GM12878 (cell line): ENCODE results near the gene IKZF1.

Experiments used
- CHD1 ChIP-seq: IDR thresholded peaks from 2 replicates; pipeline ENCODE4 v1.6.1; 2012; ENCODE audit warnings: low read depth, low read length, improper control_type of control experiment
- FOXM1 ChIP-seq: IDR thresholded peaks from 2 replicates; pipeline ENCODE4 v1.6.1; 2012; ENCODE audit warnings: low read depth, mild to moderate bottlenecking, inconsistent platforms, low read length, moderate library complexity
- MXI1 ChIP-seq: fragments of 150-350 bp; IDR thresholded peaks from 2 replicates; pipeline ENCODE4 v1.6.1; 2011; ENCODE audit warnings: low read depth, mild to moderate bottlenecking, inconsistent platforms, low read length, improper control_type of control experiment

DNA sequence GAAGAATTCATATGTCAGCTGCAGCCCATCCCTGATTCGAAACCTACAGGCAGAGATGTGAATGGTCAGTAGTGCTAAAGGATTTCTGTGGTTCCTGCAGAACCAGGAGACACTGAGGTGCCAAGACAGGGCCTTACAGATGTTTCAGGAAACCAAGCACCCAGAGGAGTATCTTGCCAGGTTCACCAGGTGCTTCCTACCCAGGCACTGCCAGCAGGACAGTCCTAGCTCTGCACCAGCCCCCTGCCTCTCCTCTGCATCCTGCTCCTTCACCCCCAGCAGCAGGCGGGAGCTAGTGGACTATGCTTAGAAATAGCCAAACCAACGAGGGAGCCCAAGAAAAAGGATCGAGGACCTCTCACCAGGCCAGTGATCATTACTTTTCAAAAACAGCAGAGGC lies 4.2 kb upstream of the IKZF1 start:
- TF ChIP-seq MXI1, result no peak
- no peak for TF ChIP-seq CHD1
- no peak for TF ChIP-seq FOXM1
